ENCODE data around the gene KCNQ2. TPM values are rescaled to one million over a fixed set of nuclear protein-coding genes. Genes with fewer than 3 reads are reported as not detected.

KCNQ2 gene
- total RNA-seq, 4 donors from 2014 or later, result not detected

DNA sequence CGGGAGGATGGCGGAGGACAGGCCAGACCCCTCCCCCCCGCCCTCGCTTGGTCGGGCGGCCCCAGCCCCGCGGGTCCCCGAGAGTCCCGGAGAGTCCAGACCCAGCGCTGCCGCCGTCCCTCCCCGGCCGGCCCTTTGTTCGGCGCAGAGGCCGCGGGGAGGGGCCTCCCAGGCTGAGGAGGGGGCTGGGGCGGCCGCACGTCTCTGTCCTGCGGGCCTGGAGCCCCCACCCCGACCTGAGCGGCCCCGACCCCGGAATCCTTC, 806 bp downstream of the KCNQ2 start:
- no peak for DNase-seq (ENCODE audit: low spot score in 2 of 2)
- no peaks in the 10 kb centered on the region for H3K9me3 ChIP-seq
- H3K27me3 ChIP-seq, result peaks cover 0 to 93% of the 10 kb centered on the region in 2 donors
- TF ChIP-seq CTCF (IDR thresholded peaks at IDR 0.05) (no peak), EP300 (IDR thresholded peaks at IDR 0.05) (no peak), POLR2A (IDR thresholded peaks at IDR 0.05) (no peak)
- H3K4me1 ChIP-seq, result peaks cover 0 to 16% (median 5%) of the 10 kb centered on the region in 4 donors
- WGBS, 2 donors, result 0% methylated on average over 2 to 15 of the region's 27 CpGs
- H3K27ac ChIP-seq, result no peak overlapping the region
- H3K36me3 ChIP-seq, result no peaks in the 10 kb centered on the region
- H3K4me3 ChIP-seq, result no peak overlapping the region

DNA sequence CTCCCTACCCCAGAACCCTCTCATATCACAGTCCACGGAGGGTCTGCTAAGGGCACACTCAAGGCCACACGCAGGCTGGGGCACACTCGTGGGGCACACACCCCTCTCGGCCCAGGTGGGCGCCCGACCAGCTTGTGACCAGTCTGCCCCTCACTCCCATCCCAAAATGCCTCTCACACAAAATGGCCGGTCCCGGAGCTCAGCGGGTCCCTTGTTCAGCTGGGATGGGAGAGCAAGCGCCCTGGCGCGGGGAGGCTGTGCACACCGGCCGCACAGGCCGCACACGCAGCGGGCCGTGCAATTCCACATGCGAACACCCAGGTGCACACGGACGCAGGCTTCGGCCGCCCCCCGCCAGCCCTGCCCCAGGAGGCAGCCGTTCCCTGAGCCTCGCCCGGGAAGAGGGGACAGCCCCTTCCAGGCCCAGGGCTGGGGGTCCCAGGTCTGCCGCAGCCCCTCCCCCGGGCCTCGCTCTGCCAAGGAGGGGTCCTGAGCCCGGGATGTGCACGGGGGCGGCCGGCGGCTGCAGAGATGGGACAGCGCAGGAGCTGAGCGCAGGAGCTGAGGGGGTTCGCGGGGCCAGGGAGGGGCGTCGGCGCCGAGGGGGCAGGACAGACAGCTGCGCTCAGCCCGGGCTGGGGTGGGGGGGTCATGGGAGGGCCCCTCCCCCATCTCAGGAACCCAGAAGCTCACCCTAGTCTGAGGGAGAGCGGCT, 1.3 kb downstream of the KCNQ2 start:
- no peak overlapping the region for H3K4me3 ChIP-seq
- H3K27me3 ChIP-seq, result peaks cover 0 to 92% of the 10 kb centered on the region in 2 donors
- H3K36me3 ChIP-seq, result no peaks in the 10 kb centered on the region
- no peak overlapping the region for H3K27ac ChIP-seq
- DNase-seq (ENCODE audit: low spot score in 2 of 2), result no peak
- no peaks in the 10 kb centered on the region for H3K9me3 ChIP-seq
- no peak for TF ChIP-seq CTCF (IDR thresholded peaks at IDR 0.05)
- TF ChIP-seq EP300 (IDR thresholded peaks at IDR 0.05), result no peak
- no peak for TF ChIP-seq POLR2A (IDR thresholded peaks at IDR 0.05)
- 10 to 19% methylated on average over 23 to 25 of the region's 46 CpGs for WGBS, 2 donors
- peaks cover 0 to 16% (median 5%) of the 10 kb centered on the region in 4 donors for H3K4me1 ChIP-seq

GRCh38 chr20:63470410-63470809, 2.0 kb downstream of the KCNQ2 start:
- TF ChIP-seq CTCF (IDR thresholded peaks at IDR 0.05) (no peak), EP300 (IDR thresholded peaks at IDR 0.05) (no peak), POLR2A (IDR thresholded peaks at IDR 0.05) (no peak)
- no peak for DNase-seq (ENCODE audit: low spot score in 2 of 2)
- no peak overlapping the region for H3K4me3 ChIP-seq
- H3K27me3 ChIP-seq, result peaks cover 0 to 91% of the 10 kb centered on the region in 2 donors
- H3K36me3 ChIP-seq, result no peaks in the 10 kb centered on the region
- no peaks in the 10 kb centered on the region for H3K9me3 ChIP-seq
- peaks cover 0 to 16% (median 5%) of the 10 kb centered on the region in 4 donors for H3K4me1 ChIP-seq
- H3K27ac ChIP-seq, result no peak overlapping the region
- WGBS, 2 donors, result 61% methylated on average over 10 of the region's 10 CpGs; no CpG with 5 or more reads in 1 of the 2 donors

GRCh38 chr20:63469713-63470101, 2.7 kb downstream of the KCNQ2 start:
- TF ChIP-seq POLR2A (IDR thresholded peaks at IDR 0.05) (no peak), EP300 (IDR thresholded peaks at IDR 0.05) (no peak), CTCF (IDR thresholded peaks at IDR 0.05) (no peak)
- Histone ChIP-seq H3K27me3 (peaks cover 0 to 90% of the 10 kb centered on the region in 2 donors), H3K27ac (no peak overlapping the region), H3K9me3 (no peaks in the 10 kb centered on the region), H3K36me3 (no peaks in the 10 kb centered on the region), H3K4me3 (no peak overlapping the region), H3K4me1 (peaks cover 0 to 16% (median 5%) of the 10 kb centered on the region in 4 donors)
- WGBS, 2 donors, result 59 to 73% methylated on average over 5 to 6 of the region's 13 CpGs
- no peak for DNase-seq (ENCODE audit: low spot score in 2 of 2)

DNA sequence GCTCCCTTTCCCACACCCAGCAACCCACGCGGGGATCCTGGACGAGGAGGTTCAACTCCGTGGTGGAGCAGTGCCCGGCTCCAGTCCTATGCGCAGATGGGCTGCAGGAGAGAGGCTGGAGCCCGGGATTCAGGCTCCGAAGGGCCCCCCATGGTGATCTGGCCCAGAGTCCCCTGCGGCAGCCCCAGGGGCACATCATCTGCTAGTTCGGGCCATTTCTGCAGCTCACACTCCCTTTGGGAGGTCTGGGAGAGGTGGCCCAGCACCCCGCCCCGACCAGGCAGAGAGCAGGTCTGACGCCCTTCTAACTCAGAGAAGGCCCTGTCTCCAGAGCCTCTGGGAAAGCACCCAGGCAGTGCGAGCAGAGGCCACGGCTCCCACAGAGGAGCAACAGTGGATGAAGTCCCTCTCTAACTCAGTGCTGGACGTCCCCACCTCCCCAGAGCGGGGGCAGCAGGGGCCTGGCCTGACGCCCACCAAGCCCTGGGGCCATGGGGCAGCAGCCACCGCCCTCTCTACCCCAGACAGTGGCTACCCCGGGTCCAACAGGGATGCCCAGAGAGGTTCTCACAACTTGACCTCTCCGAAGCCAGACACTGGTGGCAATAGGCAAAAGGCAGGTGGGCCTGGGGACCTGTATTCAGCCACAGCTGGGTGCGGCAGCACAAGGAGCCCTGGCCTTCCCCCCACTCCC, 3.3 kb downstream of the KCNQ2 start:
- no peak for DNase-seq (ENCODE audit: low spot score in 2 of 2)
- WGBS, 2 donors, result 59 to 73% methylated on average over 14 to 17 of the region's 22 CpGs
- no peaks in the 10 kb centered on the region for H3K9me3 ChIP-seq
- no peak overlapping the region for H3K4me3 ChIP-seq
- peaks cover 0 to 90% of the 10 kb centered on the region in 2 donors for H3K27me3 ChIP-seq
- TF ChIP-seq POLR2A (IDR thresholded peaks at IDR 0.05) (no peak), EP300 (IDR thresholded peaks at IDR 0.05) (no peak), CTCF (IDR thresholded peaks at IDR 0.05) (no peak)
- H3K4me1 ChIP-seq, result peaks cover 0 to 16% (median 5%) of the 10 kb centered on the region in 4 donors
- no peak overlapping the region for H3K27ac ChIP-seq
- no peaks in the 10 kb centered on the region for H3K36me3 ChIP-seq
